Ovary (tissue), 3 donors: ENCODE data around the gene UGP2.

ENCODE experiments used
- CTCF ChIP-seq, 3 donors: fragments of 450-650 bp in 2 of 3; fragments of 200-600 bp in 1 of 3; IDR thresholded peaks; one replicate each; pipeline versions ENCODE4 v1.5.1 to v1.8.0; 2016 to 2022; ENCODE audit warnings: antibody characterized with exemption in 3 of 3, mild to moderate bottlenecking in 1 of 3
- EP300 ChIP-seq: sonication (generic); formaldehyde crosslinking; IDR thresholded peaks from one replicate; pipeline ENCODE4 v1.6.1; 2017; ENCODE audit warnings: antibody characterized with exemption
- donor health status: DM: no; HTN: no; CAD: no.

GRCh38 chr2:63874204-63875130 is 32.8 kb downstream of the UGP2 start:
- TF ChIP-seq CTCF (IDR thresholded peaks at IDR 0.05) (no peak), EP300 (no peak)
